GM23338 (cell line): Measurements from ENCODE around the gene SPRED2. TPM values are rescaled to one million over a fixed set of nuclear protein-coding genes. Genes with fewer than 3 reads are reported as not detected.

ENCODE experiments used
- ATAC-seq: fragments of 200-7000 bp; cut with Tn5 transposase; 3 replicates; pipeline ENCODE4 v1.9.1; 2020
- DNase-seq: peaks from one replicate; pipeline ENCODE4 v3.0.0-alpha.2; 2015; ENCODE audit warnings: low spot score
- H2AFZ ChIP-seq: fragments of 200-600 bp; sonication (generic); 2 replicates; pipeline ENCODE4 v1.8.0; 2016; ENCODE audit warnings: antibody characterized with exemption, mild to moderate bottlenecking, moderate library complexity
- H3F3A ChIP-seq: fragments of 200-600 bp; sonication (generic); replicated peaks from 2 replicates; pipeline ENCODE4 v1.8.0; 2017; ENCODE audit warnings: antibody characterized with exemption, mixed run types, low read depth
- H3K27ac ChIP-seq: fragments of 200-600 bp; sonication (generic); 2 replicates; pipeline ENCODE4 v1.6.1; 2016; ENCODE audit warnings: low read depth
- H3K27me3 ChIP-seq: fragments of 200-600 bp; sonication (generic); 2 replicates; pipeline ENCODE4 v1.8.0; 2016; ENCODE audit warnings: mild to moderate bottlenecking, mixed run types, moderate library complexity; ENCODE audit not compliant: insufficient read depth
- H3K36me3 ChIP-seq: fragments of 200-600 bp; sonication (generic); 2 replicates; pipeline ENCODE4 v1.8.0; 2016; ENCODE audit warnings: mild to moderate bottlenecking; ENCODE audit not compliant: insufficient read depth
- H3K4me1 ChIP-seq: fragments of 200-600 bp; sonication (generic); 2 replicates; pipeline ENCODE4 v1.8.0; 2016; ENCODE audit warnings: mild to moderate bottlenecking, moderate library complexity; ENCODE audit not compliant: insufficient read depth
- H3K4me2 ChIP-seq: fragments of 200-600 bp; sonication (generic); 2 replicates; pipeline ENCODE4 v1.7.1; 2017; ENCODE audit warnings: mixed run types
- H3K4me3 ChIP-seq: fragments of 200-600 bp; sonication (generic); 2 replicates; pipeline ENCODE4 v1.6.1; 2016; ENCODE audit warnings: mixed run types
- H3K79me2 ChIP-seq: fragments of 200-600 bp; sonication (generic); replicated peaks from 2 replicates; pipeline ENCODE4 v1.8.0; 2017; ENCODE audit warnings: mild to moderate bottlenecking; ENCODE audit not compliant: insufficient read depth
- H3K9me2 ChIP-seq: fragments of 200-600 bp; sonication (generic); 2 replicates; pipeline ENCODE4 v1.8.0; 2017; ENCODE audit not compliant: insufficient read depth
- H4K20me1 ChIP-seq: fragments of 200-600 bp; sonication (generic); replicated peaks from 2 replicates; pipeline ENCODE4 v1.8.0; 2017; ENCODE audit warnings: mild to moderate bottlenecking; ENCODE audit not compliant: insufficient read depth
- H3K27ac Mint-ChIP-seq: 2 replicates; pipeline ENCODE4 v1.8.0; 2020; ENCODE audit warnings: inconsistent platforms, mild to moderate bottlenecking, moderate library complexity, mixed read lengths
- H3K27me3 Mint-ChIP-seq: 3 replicates; pipeline ENCODE4 v1.8.0; 2022; ENCODE audit warnings: low read depth, mild to moderate bottlenecking, moderate library complexity, mixed read lengths, inconsistent platforms; ENCODE audit not compliant: insufficient read depth, poor library complexity
- H3K36me3 Mint-ChIP-seq: 3 replicates; pipeline ENCODE4 v1.8.0; 2021; ENCODE audit warnings: low read depth, mild to moderate bottlenecking, inconsistent platforms, moderate library complexity, mixed read lengths
- H3K4me1 Mint-ChIP-seq: 3 replicates; pipeline ENCODE4 v1.8.0; 2020; ENCODE audit warnings: mild to moderate bottlenecking, inconsistent platforms, mixed read lengths
- H3K4me3 Mint-ChIP-seq: 3 replicates; pipeline ENCODE4 v1.8.0; 2021; ENCODE audit warnings: moderate library complexity, mild to moderate bottlenecking, inconsistent platforms, mixed read lengths
- H3K9me3 Mint-ChIP-seq: 3 replicates; pipeline ENCODE4 v1.8.0; 2020; ENCODE audit warnings: moderate library complexity, mild to moderate bottlenecking, inconsistent platforms, mixed read lengths
- CREB1 ChIP-seq: fragments of 250-450 bp; sonication (Bioruptor Pico); IDR thresholded peaks from 2 replicates; pipeline ENCODE4 v1.5.0; 2020; ENCODE audit warnings: low read depth, mild to moderate bottlenecking, moderate library complexity
- EZH2 ChIP-seq: fragments of 200-600 bp; sonication (generic); IDR thresholded peaks from one replicate; pipeline ENCODE4 v1.8.0; 2017; ENCODE audit warnings: antibody characterized with exemption, mild to moderate bottlenecking, low read depth; ENCODE audit not compliant: unreplicated experiment
- EZH2phosphoT487 ChIP-seq: fragments of 200-600 bp; sonication (generic); IDR thresholded peaks from one replicate; pipeline ENCODE4 v1.8.1; 2018; ENCODE audit warnings: antibody characterized with exemption; ENCODE audit not compliant: unreplicated experiment
- JUNB ChIP-seq: IDR thresholded peaks from one replicate; pipeline ENCODE4 v1.6.1; 2016; ENCODE audit warnings: antibody characterized with exemption; ENCODE audit not compliant: unreplicated experiment
- NANOG ChIP-seq: IDR thresholded peaks from 2 replicates; pipeline ENCODE4 v1.6.1; 2016; ENCODE audit warnings: antibody characterized with exemption, borderline replicate concordance
- POLR2AphosphoS5 ChIP-seq: IDR thresholded peaks from 2 replicates; pipeline ENCODE4 v1.6.1; 2016; ENCODE audit warnings: antibody characterized with exemption, low read depth
- STAT1 ChIP-seq: IDR thresholded peaks from one replicate; pipeline ENCODE4 v1.6.1; 2016; ENCODE audit warnings: antibody characterized with exemption; ENCODE audit not compliant: unreplicated experiment
- ZNF114 ChIP-seq: fragments of 250-450 bp; sonication (Bioruptor Pico); IDR thresholded peaks from 2 replicates; pipeline ENCODE4 v1.5.0; 2020; ENCODE audit warnings: mild to moderate bottlenecking, moderate library complexity
- ZNF331 ChIP-seq: fragments of 250-450 bp; sonication (Bioruptor Pico); IDR thresholded peaks from 2 replicates; pipeline ENCODE4 v1.5.0; 2020; ENCODE audit warnings: low read depth, mild to moderate bottlenecking, moderate library complexity
- ZNF462 ChIP-seq: fragments of 250-450 bp; sonication (Bioruptor Pico); IDR thresholded peaks from 2 replicates; pipeline ENCODE4 v1.5.0; 2020; ENCODE audit warnings: mild to moderate bottlenecking, moderate library complexity
- polyA plus RNA-seq: library from polyadenylated mRNA; unstranded; fragments of >200 nt; fragmentation: Nextera tagmentation; extraction: Ambion mirVana; gene quantifications from 2 replicates; pipeline ENCODE4 v1.2.1, GENCODE V29; 2016
- total RNA-seq: library from RNA; depleted of rRNA; stranded (reverse); fragments of >200 nt; shearing (Covaris generic); gene quantifications from 2 replicates; pipeline ENCODE4 v1.2.3, GENCODE V29; 2014
- TF ChIP-seq, protein P1 (sequence below): IDR thresholded peaks from one replicate; pipeline ENCODE4 v1.6.1; 2018; ENCODE audit warnings: antibody characterized with exemption; ENCODE audit not compliant: unreplicated experiment
- TF ChIP-seq, protein P2 (sequence below): IDR thresholded peaks from 2 replicates; pipeline ENCODE4 v1.6.1; 2016; ENCODE audit warnings: antibody characterized with exemption
- TF ChIP-seq, protein P3 (sequence below), 2 experiments: fragments of 200-600 bp in 1 of 2; sonication (generic) in 1 of 2; conservative IDR thresholded peaks; 2 replicates each; pipeline versions ENCODE4 v1.5.1 to v1.6.1; 2016 to 2017; ENCODE audit warnings: antibody characterized with exemption in 2 of 2, low read depth in 2 of 2, mild to moderate bottlenecking in 2 of 2, moderate library complexity in 1 of 2

SPRED2 gene
- total and polyA plus RNA-seq, 2 experiments from 2014 or later = 8.7 to 13.0 TPM

DNA sequence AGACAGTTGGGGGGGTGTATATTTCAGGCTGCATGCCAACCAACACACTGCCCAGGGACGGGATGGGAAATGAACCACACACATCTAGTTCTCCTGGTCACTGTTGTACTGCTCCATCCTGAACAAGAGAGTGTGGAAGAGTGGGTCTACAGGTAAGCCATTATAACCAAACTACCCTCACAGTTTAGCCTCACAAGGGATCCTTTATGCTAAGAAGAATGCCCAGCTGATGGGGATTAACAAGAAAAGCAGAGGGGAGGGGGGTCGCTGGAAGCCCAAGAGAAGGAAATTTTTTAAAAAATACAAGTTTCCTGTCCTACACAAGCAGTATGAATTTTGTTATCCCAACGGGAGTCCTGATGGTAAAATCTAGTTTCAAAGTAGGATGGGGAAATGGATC lies 16.1 kb downstream of the SPRED2 start:
- Histone ChIP-seq H3K4me1 (peaks cover 47% of the 10 kb centered on the region), H3K36me3 (no peaks in the 10 kb centered on the region), H3K79me2 (peaks cover 53% of the 10 kb centered on the region), H3K27ac (no peak overlapping the region), H2AFZ (no peak overlapping the region), H4K20me1 (peaks cover 10% of the 10 kb centered on the region; the same call in 1 of the 2 replicates), H3K27me3 (no peaks in the 10 kb centered on the region), H3F3A (no peaks in the 10 kb centered on the region), H3K4me3 (no peak overlapping the region), H3K9me2 (peaks cover 4% of the 10 kb centered on the region; the same call in 1 of the 2 replicates), H3K4me2 (no peak overlapping the region)
- H3K36me3 Mint-ChIP-seq = no peaks in the 10 kb centered on the region
- no peak for DNase-seq
- no peak overlapping the region for H3K27ac Mint-ChIP-seq
- peaks cover 3% of the 10 kb centered on the region for H3K27me3 Mint-ChIP-seq
- no peak; the same call in 2 of the 3 replicates for ATAC-seq
- no peak overlapping the region for H3K4me3 Mint-ChIP-seq
- H3K4me1 Mint-ChIP-seq = peaks cover 59% of the 10 kb centered on the region
- TF ChIP-seq, protein P1, sequence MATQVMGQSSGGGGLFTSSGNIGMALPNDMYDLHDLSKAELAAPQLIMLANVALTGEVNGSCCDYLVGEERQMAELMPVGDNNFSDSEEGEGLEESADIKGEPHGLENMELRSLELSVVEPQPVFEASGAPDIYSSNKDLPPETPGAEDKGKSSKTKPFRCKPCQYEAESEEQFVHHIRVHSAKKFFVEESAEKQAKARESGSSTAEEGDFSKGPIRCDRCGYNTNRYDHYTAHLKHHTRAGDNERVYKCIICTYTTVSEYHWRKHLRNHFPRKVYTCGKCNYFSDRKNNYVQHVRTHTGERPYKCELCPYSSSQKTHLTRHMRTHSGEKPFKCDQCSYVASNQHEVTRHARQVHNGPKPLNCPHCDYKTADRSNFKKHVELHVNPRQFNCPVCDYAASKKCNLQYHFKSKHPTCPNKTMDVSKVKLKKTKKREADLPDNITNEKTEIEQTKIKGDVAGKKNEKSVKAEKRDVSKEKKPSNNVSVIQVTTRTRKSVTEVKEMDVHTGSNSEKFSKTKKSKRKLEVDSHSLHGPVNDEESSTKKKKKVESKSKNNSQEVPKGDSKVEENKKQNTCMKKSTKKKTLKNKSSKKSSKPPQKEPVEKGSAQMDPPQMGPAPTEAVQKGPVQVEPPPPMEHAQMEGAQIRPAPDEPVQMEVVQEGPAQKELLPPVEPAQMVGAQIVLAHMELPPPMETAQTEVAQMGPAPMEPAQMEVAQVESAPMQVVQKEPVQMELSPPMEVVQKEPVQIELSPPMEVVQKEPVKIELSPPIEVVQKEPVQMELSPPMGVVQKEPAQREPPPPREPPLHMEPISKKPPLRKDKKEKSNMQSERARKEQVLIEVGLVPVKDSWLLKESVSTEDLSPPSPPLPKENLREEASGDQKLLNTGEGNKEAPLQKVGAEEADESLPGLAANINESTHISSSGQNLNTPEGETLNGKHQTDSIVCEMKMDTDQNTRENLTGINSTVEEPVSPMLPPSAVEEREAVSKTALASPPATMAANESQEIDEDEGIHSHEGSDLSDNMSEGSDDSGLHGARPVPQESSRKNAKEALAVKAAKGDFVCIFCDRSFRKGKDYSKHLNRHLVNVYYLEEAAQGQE = no peak
- TF ChIP-seq JUNB (no peak), STAT1 (no peak), NANOG (no peak), ZNF114 (CRISPR knock-in tag) (no peak), ZNF331 (no peak), ZNF462 (no peak), EZH2 (no peak), POLR2AphosphoS5 (no peak), EZH2phosphoT487 (no peak), CREB1 (no peak)
- TF ChIP-seq, protein P2, sequence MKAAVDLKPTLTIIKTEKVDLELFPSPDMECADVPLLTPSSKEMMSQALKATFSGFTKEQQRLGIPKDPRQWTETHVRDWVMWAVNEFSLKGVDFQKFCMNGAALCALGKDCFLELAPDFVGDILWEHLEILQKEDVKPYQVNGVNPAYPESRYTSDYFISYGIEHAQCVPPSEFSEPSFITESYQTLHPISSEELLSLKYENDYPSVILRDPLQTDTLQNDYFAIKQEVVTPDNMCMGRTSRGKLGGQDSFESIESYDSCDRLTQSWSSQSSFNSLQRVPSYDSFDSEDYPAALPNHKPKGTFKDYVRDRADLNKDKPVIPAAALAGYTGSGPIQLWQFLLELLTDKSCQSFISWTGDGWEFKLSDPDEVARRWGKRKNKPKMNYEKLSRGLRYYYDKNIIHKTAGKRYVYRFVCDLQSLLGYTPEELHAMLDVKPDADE = no peak
- TF ChIP-seq, protein P3, sequence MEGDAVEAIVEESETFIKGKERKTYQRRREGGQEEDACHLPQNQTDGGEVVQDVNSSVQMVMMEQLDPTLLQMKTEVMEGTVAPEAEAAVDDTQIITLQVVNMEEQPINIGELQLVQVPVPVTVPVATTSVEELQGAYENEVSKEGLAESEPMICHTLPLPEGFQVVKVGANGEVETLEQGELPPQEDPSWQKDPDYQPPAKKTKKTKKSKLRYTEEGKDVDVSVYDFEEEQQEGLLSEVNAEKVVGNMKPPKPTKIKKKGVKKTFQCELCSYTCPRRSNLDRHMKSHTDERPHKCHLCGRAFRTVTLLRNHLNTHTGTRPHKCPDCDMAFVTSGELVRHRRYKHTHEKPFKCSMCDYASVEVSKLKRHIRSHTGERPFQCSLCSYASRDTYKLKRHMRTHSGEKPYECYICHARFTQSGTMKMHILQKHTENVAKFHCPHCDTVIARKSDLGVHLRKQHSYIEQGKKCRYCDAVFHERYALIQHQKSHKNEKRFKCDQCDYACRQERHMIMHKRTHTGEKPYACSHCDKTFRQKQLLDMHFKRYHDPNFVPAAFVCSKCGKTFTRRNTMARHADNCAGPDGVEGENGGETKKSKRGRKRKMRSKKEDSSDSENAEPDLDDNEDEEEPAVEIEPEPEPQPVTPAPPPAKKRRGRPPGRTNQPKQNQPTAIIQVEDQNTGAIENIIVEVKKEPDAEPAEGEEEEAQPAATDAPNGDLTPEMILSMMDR (conservative IDR thresholded peaks at IDR 0.05; ENCODE audit: low read depth in 2 of 2) = no peak
- no peaks in the 10 kb centered on the region for H3K9me3 Mint-ChIP-seq
